Spleen (tissue), 11 donors: Measurements from ENCODE around the gene IL20RA. TPM values are rescaled to one million over a fixed set of nuclear protein-coding genes. Genes with fewer than 3 reads are reported as not detected.

Source experiments
- DNase-seq: peaks from one replicate; pipeline ENCODE4 v3.0.0-alpha.2; 2020
- H3K27ac ChIP-seq, 8 donors: fragments of 200-600 bp; sonication (generic) in 7 of 8; 1 replicate in 4 of 8; 2 replicates in 4 of 8; pipeline versions ENCODE4 v1.5.0 to v1.8.0; 2016 to 2021; ENCODE audit warnings: inconsistent platforms in 4 of 8, mild to moderate bottlenecking in 4 of 8, moderate library complexity in 1 of 8
- H3K27me3 ChIP-seq, 7 donors: fragments of 200-600 bp; sonication (generic) in 6 of 7; replicated peaks in 1 of 7; 1 replicate in 4 of 7; 2 replicates in 3 of 7; pipeline versions ENCODE4 v1.5.0 to v1.8.0; 2016 to 2021; ENCODE audit warnings: inconsistent platforms in 3 of 7, mild to moderate bottlenecking in 1 of 7
- H3K36me3 ChIP-seq, 6 donors: fragments of 200-600 bp; sonication (generic) in 5 of 6; 1 replicate in 4 of 6; 2 replicates in 2 of 6; pipeline versions ENCODE4 v1.5.0 to v1.8.0; 2016 to 2021; ENCODE audit warnings: inconsistent platforms in 2 of 6
- H3K4me1 ChIP-seq, 6 donors: fragments of 200-600 bp; sonication (generic) in 5 of 6; 1 replicate in 3 of 6; 2 replicates in 3 of 6; pipeline versions ENCODE4 v1.5.0 to v1.8.0; 2016 to 2021; ENCODE audit warnings: inconsistent platforms in 3 of 6
- H3K4me3 ChIP-seq, 8 donors: fragments of 200-600 bp; sonication (generic) in 7 of 8; 1 replicate in 4 of 8; 2 replicates in 4 of 8; pipeline versions ENCODE4 v1.5.0 to v1.8.0; 2016 to 2021; ENCODE audit warnings: inconsistent platforms in 4 of 8, mild to moderate bottlenecking in 4 of 8, moderate library complexity in 2 of 8
- H3K9me3 ChIP-seq, 8 donors: fragments of 200-600 bp; sonication (generic) in 7 of 8; 1 replicate in 4 of 8; 2 replicates in 4 of 8; pipeline versions ENCODE4 v1.5.0 to v1.8.0; 2016 to 2021; ENCODE audit warnings: inconsistent platforms in 4 of 8
- POLR2A ChIP-seq, 3 donors: fragments of 450-650 bp; IDR thresholded peaks; one replicate each; pipeline ENCODE4 v1.5.1; 2017; ENCODE audit warnings: antibody characterized with exemption in 3 of 3, mild to moderate bottlenecking in 1 of 3
- POLR2AphosphoS5 ChIP-seq, 3 donors: sonication (generic); formaldehyde crosslinking; IDR thresholded peaks; one replicate each; pipeline ENCODE4 v1.5.1; 2017; ENCODE audit warnings: antibody characterized with exemption in 3 of 3
- WGBS, 5 donors: extraction: QIAGEN DNeasy Blood & Tissue Kit in 3 of 5; methylation state at CpG; one replicate each; pipeline versions ENCODE4 v1.1.5 to v1.1.7; 2013 to 2018; 5-methylcytosine and 5-hydroxymethylcytosine counted together
- intact Hi-C: fragments of 100-400 bp; cut with DNase I; formaldehyde crosslinking; loops from one replicate; pipeline ENCODE4 v1.15.0; 2023; ENCODE audit warnings: low total_unique reads
- polyA plus RNA-seq, 3 donors: library from polyadenylated mRNA; stranded (reverse); fragments of 200-250 nt; gene quantifications; one replicate each; pipeline ENCODE4 v1.2.1, GENCODE V29; 2013
- total RNA-seq, 7 donors: library from RNA; depleted of rRNA in 3 of 7; stranded (reverse); fragments of >200 nt in 3 of 7; fragmentation: NEBNext Ultra II Directional in 4 of 7; extraction: Animal tissue kit (Norgen Biotek cat#: 25700) in 4 of 7; gene quantifications; one replicate each; pipeline versions ENCODE4 v1.1.0 to v1.2.1, GENCODE V29; 2016 to 2021
- TF ChIP-seq, protein P1 (sequence below), 11 experiments: fragments of 200-600 bp in 7 of 11; fragments of 450-650 bp in 4 of 11; sonication (generic) in 4 of 11; IDR thresholded peaks in 8 of 11; conservative IDR thresholded peaks in 3 of 11; 1 replicate in 7 of 11; 2 replicates in 4 of 11; pipeline versions ENCODE4 v1.4.0 to v1.8.0; 2016 to 2021; ENCODE audit warnings: antibody characterized with exemption in 11 of 11, inconsistent platforms in 4 of 11, mild to moderate bottlenecking in 1 of 11
- donor health status: healthy with polysubstance abuse.
- donor health status: DM: no; HTN: no; CAD: no; lungs with moderate emphysema.
- donor health status: DM: no; HTN: no; CAD: no.
- donor health status: Bipolar disorder and iron deficiency.
- donor health status: healthy.
- donor health status: DM: no; HTN: no; CAD: no.
- donor health status: DM: yes; HTN: yes; CAD: no.

IL20RA gene
- total and polyA plus RNA-seq, 10 donors = 0.03 TPM; not detected in 9

DNA sequence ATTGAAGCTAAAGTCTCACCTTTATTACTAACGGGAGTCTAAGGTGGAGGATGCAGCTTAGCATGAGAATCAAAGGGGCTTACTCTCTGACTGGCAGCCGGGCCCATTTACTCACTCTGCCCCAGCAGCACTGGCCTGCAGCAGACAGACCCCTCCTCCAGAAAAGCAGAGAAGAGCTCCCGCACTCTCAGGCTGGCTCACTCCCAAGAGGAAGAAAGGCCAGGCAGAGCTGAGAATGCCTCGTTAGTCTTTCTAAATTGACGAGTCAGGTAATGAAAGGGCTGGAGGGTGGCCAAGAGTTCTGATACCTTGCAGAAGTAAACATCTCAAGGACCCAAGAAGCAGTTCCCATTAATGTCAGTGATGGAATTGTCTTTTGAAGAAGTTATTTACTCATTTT is 44.5 kb upstream of the IL20RA start:
- WGBS, 5 donors = 51 to 63% (median 55%) methylated on average over 5 of the region's 5 CpGs
- Histone ChIP-seq H3K9me3 (no peaks in the 10 kb centered on the region), H3K36me3 (no peaks in the 10 kb centered on the region), H3K4me3 (no peak overlapping the region), H3K27me3 (no peaks in the 10 kb centered on the region), H3K27ac (no peak overlapping the region), H3K4me1 (peaks cover 0 to 21% (median 5%) of the 10 kb centered on the region in 6 donors)
- no peak for DNase-seq
- TF ChIP-seq POLR2AphosphoS5 (IDR thresholded peaks at IDR 0.05) (no peak), POLR2A (IDR thresholded peaks at IDR 0.05) (no peak)
- TF ChIP-seq, protein P1, sequence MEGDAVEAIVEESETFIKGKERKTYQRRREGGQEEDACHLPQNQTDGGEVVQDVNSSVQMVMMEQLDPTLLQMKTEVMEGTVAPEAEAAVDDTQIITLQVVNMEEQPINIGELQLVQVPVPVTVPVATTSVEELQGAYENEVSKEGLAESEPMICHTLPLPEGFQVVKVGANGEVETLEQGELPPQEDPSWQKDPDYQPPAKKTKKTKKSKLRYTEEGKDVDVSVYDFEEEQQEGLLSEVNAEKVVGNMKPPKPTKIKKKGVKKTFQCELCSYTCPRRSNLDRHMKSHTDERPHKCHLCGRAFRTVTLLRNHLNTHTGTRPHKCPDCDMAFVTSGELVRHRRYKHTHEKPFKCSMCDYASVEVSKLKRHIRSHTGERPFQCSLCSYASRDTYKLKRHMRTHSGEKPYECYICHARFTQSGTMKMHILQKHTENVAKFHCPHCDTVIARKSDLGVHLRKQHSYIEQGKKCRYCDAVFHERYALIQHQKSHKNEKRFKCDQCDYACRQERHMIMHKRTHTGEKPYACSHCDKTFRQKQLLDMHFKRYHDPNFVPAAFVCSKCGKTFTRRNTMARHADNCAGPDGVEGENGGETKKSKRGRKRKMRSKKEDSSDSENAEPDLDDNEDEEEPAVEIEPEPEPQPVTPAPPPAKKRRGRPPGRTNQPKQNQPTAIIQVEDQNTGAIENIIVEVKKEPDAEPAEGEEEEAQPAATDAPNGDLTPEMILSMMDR (IDR thresholded peaks at IDR 0.05 in 8 of 11, conservative IDR thresholded peaks at IDR 0.05 in 3 of 11) = no peak
- intact Hi-C loops = no loop called here

DNA sequence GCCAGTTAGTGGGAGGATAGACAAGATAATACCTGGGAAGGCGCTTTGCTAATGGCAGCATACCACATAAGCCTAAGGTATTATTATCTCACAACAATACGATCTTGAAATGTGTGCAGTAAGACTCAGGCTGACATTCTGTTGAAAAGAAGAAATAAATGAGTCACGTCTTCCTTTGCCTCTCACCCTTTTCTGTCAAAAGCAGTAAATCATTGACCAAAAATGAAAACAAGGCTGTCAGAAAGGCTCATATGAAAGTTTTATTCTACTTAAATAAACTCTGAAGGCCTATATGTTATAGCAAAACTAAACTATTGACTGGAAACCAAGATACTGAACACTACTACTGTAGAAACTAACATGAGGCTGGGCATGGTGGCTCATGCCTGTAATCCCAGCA is 43.1 kb upstream of the IL20RA start:
- no peak for DNase-seq
- TF ChIP-seq POLR2A (IDR thresholded peaks at IDR 0.05) (no peak), POLR2AphosphoS5 (IDR thresholded peaks at IDR 0.05) (no peak)
- TF ChIP-seq, protein P1 (IDR thresholded peaks at IDR 0.05 in 8 of 11, conservative IDR thresholded peaks at IDR 0.05 in 3 of 11) = no peak
- Histone ChIP-seq H3K4me1 (peaks cover 0 to 7% (median 0%) of the 10 kb centered on the region in 6 donors), H3K9me3 (no peaks in the 10 kb centered on the region), H3K4me3 (no peak overlapping the region), H3K27ac (no peak overlapping the region), H3K27me3 (no peaks in the 10 kb centered on the region), H3K36me3 (no peaks in the 10 kb centered on the region)
- WGBS, 5 donors = 70 to 85% (median 75%) methylated on average over 3 of the region's 3 CpGs
- intact Hi-C loops = no loop called here

DNA sequence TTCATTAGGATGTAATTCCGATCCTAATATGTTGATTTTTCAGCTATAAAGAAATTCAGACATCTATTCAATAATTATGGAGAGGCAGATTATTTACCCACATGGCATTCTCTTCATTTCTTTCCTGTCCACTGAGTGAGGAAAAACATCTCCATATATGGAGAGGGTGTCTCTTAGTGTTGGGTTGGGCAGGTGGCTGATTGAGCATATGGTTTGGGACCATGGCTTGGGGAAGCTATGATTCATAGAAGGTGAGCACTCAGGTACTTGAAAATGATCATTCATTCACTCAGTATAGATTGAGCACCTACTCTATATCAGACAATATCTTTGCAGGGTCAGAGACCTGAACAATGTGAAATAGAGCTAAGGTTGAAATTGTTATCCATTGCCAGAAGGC is 41.3 kb upstream of the IL20RA start:
- WGBS, 5 donors = 84 to 98% (median 93%) methylated on average over 1 of the region's 1 CpG
- intact Hi-C loops = no loop called here
- no peak for DNase-seq
- Histone ChIP-seq H3K27me3 (no peaks in the 10 kb centered on the region), H3K27ac (no peak overlapping the region), H3K4me3 (no peak overlapping the region), H3K4me1 (peaks cover 0 to 7% (median 0%) of the 10 kb centered on the region in 6 donors), H3K36me3 (no peaks in the 10 kb centered on the region), H3K9me3 (no peaks in the 10 kb centered on the region)
- no peak for TF ChIP-seq POLR2AphosphoS5 (IDR thresholded peaks at IDR 0.05)
- no peak for TF ChIP-seq POLR2A (IDR thresholded peaks at IDR 0.05)
- TF ChIP-seq, protein P1 (IDR thresholded peaks at IDR 0.05 in 8 of 11, conservative IDR thresholded peaks at IDR 0.05 in 3 of 11) = no peak

- Histone ChIP-seq H3K27ac (no peak overlapping the region), H3K27me3 (no peaks in the 10 kb centered on the region), H3K4me3 (no peak overlapping the region), H3K4me1 (peaks cover 0 to 7% (median 0%) of the 10 kb centered on the region in 6 donors), H3K36me3 (no peaks in the 10 kb centered on the region), H3K9me3 (no peaks in the 10 kb centered on the region)
- DNase-seq = no peak
- TF ChIP-seq POLR2A (IDR thresholded peaks at IDR 0.05) (no peak), POLR2AphosphoS5 (IDR thresholded peaks at IDR 0.05) (no peak)
- TF ChIP-seq, protein P1 (IDR thresholded peaks at IDR 0.05 in 8 of 11, conservative IDR thresholded peaks at IDR 0.05 in 3 of 11) = no peak
- intact Hi-C loops = no loop called here
- WGBS, 5 donors = 34 to 62% (median 38%) methylated on average over 2 of the region's 2 CpGs
These were observed 40.3 kb upstream of the IL20RA start for GRCh38 chr6:137084865-137085617.
